Neuronal stem cell (in vitro differentiated cells): Measurements from ENCODE around the gene CT47B1. TPM values are rescaled to one million over a fixed set of nuclear protein-coding genes. Genes with fewer than 3 reads are reported as not detected.
"Not testable (repeated sequence)": the region's sequence is repeated elsewhere in the genome, so short reads cannot be mapped to it uniquely, and the experiment has no call there.

Experiments used
- DNase-seq: peaks from one replicate; pipeline ENCODE4 v3.0.0-alpha.2; 2013; ENCODE audit warnings: low spot score
- H2AFZ ChIP-seq: one replicate; pipeline ENCODE4 v1.6.1; 2013; ENCODE audit warnings: mild to moderate bottlenecking, low read length, inconsistent platforms
- H2AK5ac ChIP-seq: 2 replicates; pipeline ENCODE4 v1.6.1; 2013; ENCODE audit warnings: low read depth, mild to moderate bottlenecking, inconsistent platforms, low read length, moderate library complexity, mixed read lengths
- H2BK120ac ChIP-seq: 2 replicates; pipeline ENCODE4 v1.6.1; 2013; ENCODE audit warnings: low read depth, mild to moderate bottlenecking, inconsistent platforms, low read length, moderate library complexity, mixed read lengths
- H2BK12ac ChIP-seq: one replicate; pipeline ENCODE4 v1.6.1; 2013; ENCODE audit warnings: low read length, inconsistent platforms
- H2BK15ac ChIP-seq: 2 replicates; pipeline ENCODE4 v1.6.1; 2013; ENCODE audit warnings: mild to moderate bottlenecking, low read length, inconsistent platforms, mixed read lengths
- H2BK5ac ChIP-seq: one replicate; pipeline ENCODE4 v1.6.1; 2013; ENCODE audit warnings: inconsistent platforms, mild to moderate bottlenecking, low read length, moderate library complexity
- H3K14ac ChIP-seq: one replicate; pipeline ENCODE4 v1.6.1; 2013; ENCODE audit warnings: low read length, inconsistent platforms
- H3K18ac ChIP-seq: 2 replicates; pipeline ENCODE4 v1.6.1; 2013; ENCODE audit warnings: low read length, inconsistent platforms
- H3K23ac ChIP-seq: 2 replicates; pipeline ENCODE4 v1.6.1; 2013; ENCODE audit warnings: low read depth, mild to moderate bottlenecking, mixed read lengths, low read length, inconsistent platforms; ENCODE audit not compliant: poor library complexity
- H3K27ac ChIP-seq: replicated peaks from 3 replicates; pipeline ENCODE4 v1.5.1; 2013; ENCODE audit warnings: low read length, inconsistent platforms
- H3K27me3 ChIP-seq, 3 experiments: 2 replicates each; pipeline ENCODE4 v1.6.1; 2013; ENCODE audit warnings: low read length in 3 of 3, mild to moderate bottlenecking in 2 of 3, inconsistent platforms in 1 of 3, low read depth in 1 of 3, mixed read lengths in 1 of 3, moderate library complexity in 1 of 3; ENCODE audit not compliant: control insufficient read depth in 3 of 3, insufficient read depth in 3 of 3
- H3K36me3 ChIP-seq, 2 donors: replicated peaks in 1 of 2; 2 replicates each; pipeline ENCODE4 v1.6.1; 2013; ENCODE audit warnings: low read length in 2 of 2; ENCODE audit not compliant: control insufficient read depth in 2 of 2, insufficient read depth in 2 of 2
- H3K4ac ChIP-seq: 2 replicates; pipeline ENCODE4 v1.6.1; 2013; ENCODE audit warnings: inconsistent platforms, mild to moderate bottlenecking, low read length, moderate library complexity
- H3K4me1 ChIP-seq, 2 donors: 1 replicate in 1 of 2; 2 replicates in 1 of 2; pipeline ENCODE4 v1.6.1; 2013; ENCODE audit warnings: low read length in 2 of 2, low read depth in 1 of 2; ENCODE audit not compliant: control insufficient read depth in 2 of 2, insufficient read depth in 1 of 2
- H3K4me2 ChIP-seq: one replicate; pipeline ENCODE4 v1.6.1; 2013; ENCODE audit warnings: mild to moderate bottlenecking, low read length, inconsistent platforms; ENCODE audit not compliant: insufficient read depth, poor library complexity, severe bottlenecking
- H3K4me3 ChIP-seq, 2 donors: 2 replicates each; pipeline ENCODE4 v1.5.1; 2013; ENCODE audit warnings: low read length in 2 of 2, mild to moderate bottlenecking in 2 of 2, inconsistent platforms in 1 of 2, moderate library complexity in 1 of 2
- H3K79me1 ChIP-seq: one replicate; pipeline ENCODE4 v1.6.1; 2013; ENCODE audit warnings: low read depth, mild to moderate bottlenecking, inconsistent platforms, low read length, moderate library complexity
- H3K9ac ChIP-seq: one replicate; pipeline ENCODE4 v1.6.1; 2013; ENCODE audit warnings: mild to moderate bottlenecking, low read depth, low read length, inconsistent platforms; ENCODE audit not compliant: poor library complexity
- H3K9me3 ChIP-seq, 2 donors: replicated peaks in 1 of 2; 2 replicates each; pipeline versions ENCODE3 to v1.6.1; 2013; ENCODE audit warnings: low read length in 2 of 2, mild to moderate bottlenecking in 2 of 2, inconsistent platforms in 1 of 2, low read depth in 1 of 2, mixed read lengths in 1 of 2, moderate library complexity in 1 of 2; ENCODE audit not compliant: control insufficient read depth in 2 of 2, insufficient read depth in 1 of 2
- H4K8ac ChIP-seq: one replicate; pipeline ENCODE4 v1.6.1; 2013; ENCODE audit warnings: low read depth, mild to moderate bottlenecking, inconsistent platforms, low read length, moderate library complexity
- H4K91ac ChIP-seq: one replicate; pipeline ENCODE4 v1.6.1; 2013; ENCODE audit warnings: low read length, low read depth, mild to moderate bottlenecking, inconsistent platforms; ENCODE audit not compliant: poor library complexity
- WGBS, 2 donors: extraction: QIAGEN DNeasy Blood & Tissue Kit; methylation state at CpG; one replicate each; pipeline ENCODE4 v1.1.7; 2013; ENCODE audit warnings: missing lambda C conversion rate in 2 of 2, mixed read lengths in 1 of 2; ENCODE audit not compliant: insufficient read length in 2 of 2, insufficient replicate concordance in 1 of 2; ENCODE audit errors: extremely low coverage in 2 of 2; 5-methylcytosine and 5-hydroxymethylcytosine counted together
- polyA plus RNA-seq, 2 experiments: library from polyadenylated mRNA; stranded (reverse); fragments of 200-250 nt; gene quantifications; one replicate each; pipeline ENCODE4 v1.2.3, GENCODE V29; 2013

Gene CT47B1
- not detected for polyA plus RNA-seq (2013, experiment 1 of 2)
- polyA plus RNA-seq (2013, experiment 2 of 2) = not detected

DNA sequence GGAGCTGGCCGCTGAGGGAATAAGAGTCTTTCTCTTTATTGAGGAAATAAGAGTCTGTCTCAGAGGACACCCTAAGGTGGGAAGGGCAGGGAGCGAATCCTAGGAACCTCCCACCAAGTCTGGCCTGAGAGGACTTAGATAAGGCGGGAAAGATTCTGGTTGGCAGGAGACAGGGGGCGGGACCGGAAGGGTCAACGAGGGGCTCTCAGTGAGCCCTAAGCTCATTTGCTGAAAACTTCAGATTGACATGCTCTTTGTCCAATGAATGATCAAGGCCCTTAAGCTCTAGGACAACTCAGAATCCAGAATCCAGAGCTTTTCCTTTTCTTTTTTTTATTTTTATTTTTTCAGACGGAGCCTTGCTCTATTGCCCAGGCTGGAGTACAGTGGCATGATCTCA is at the start of gene CT47B1:
Gene CT47B1 (minus strand): TSS at position 101 of the 400 bp plus-strand sequence. CDS start 196 bp downstream, outside the sequence.
- H3K27me3 ChIP-seq, H3K4me2 ChIP-seq, H3K27ac ChIP-seq, H2BK12ac ChIP-seq, H3K4me1 ChIP-seq, H2AK5ac ChIP-seq, H3K36me3 ChIP-seq, H3K18ac ChIP-seq, H2AFZ ChIP-seq, H4K8ac ChIP-seq, H2BK15ac ChIP-seq, H2BK120ac ChIP-seq, H3K4ac ChIP-seq, DNase-seq, H4K91ac ChIP-seq, H3K4me3 ChIP-seq, H3K9ac ChIP-seq, H3K79me1 ChIP-seq, H3K23ac ChIP-seq, H3K9me3 ChIP-seq, H3K14ac ChIP-seq, H2BK5ac ChIP-seq: not testable (repeated sequence)
- WGBS, 2 donors = no CpG with 5 or more reads among the region's 7 CpGs

DNA sequence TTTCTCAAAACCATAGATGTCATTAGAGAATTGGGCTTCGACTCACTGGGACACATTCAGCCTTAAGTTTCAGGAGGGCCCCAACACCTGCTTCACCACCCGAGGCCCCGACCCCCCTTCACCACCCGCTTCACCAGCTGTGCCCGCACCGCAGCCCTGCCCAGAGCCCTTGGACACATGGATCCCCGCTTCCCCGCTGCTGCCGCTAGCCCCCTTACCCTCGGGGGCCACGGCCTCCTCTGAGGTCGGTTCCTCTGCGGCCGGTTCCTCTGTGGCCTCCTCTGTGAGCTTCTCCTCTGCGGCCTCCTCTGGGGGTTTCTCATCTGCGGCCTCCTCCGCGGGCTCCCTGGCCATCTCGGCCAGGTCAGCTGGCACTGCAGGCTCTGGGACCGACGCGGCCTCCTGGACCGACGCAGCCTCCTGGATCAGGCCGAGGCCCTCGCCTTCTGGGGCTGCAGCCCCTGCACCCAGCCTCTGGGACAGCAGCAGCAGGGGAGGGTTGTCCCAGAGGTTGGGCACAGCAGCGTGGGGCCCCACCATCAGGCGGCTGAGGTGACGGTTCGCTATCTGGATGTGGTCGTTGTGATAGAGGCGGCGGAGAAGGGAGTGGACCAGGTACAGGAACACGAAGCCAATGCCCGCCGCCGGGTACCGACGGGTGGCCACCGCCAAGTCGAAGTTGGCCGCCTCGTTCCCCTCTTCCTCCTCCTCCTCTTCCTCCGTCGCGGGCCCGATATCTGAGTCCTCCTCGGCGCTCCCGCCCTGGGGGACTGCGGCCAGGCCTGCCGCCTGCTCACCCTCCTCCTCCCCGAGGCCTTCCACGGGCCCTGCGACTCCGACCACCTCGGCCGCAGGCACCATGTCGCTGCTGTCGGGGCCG is 748 bp downstream of the CT47B1 start:
- H3K18ac ChIP-seq = no peak overlapping the region
- no peaks in the 10 kb centered on the region for H3K79me1 ChIP-seq
- H3K9ac ChIP-seq = no peak overlapping the region
- no peak for DNase-seq
- no peak overlapping the region for H2AFZ ChIP-seq
- no peak overlapping the region for H2BK120ac ChIP-seq
- no peaks in the 10 kb centered on the region for H3K9me3 ChIP-seq
- H3K4ac ChIP-seq = no peak overlapping the region
- no peaks in the 10 kb centered on the region for H3K36me3 ChIP-seq
- H2BK15ac ChIP-seq = no peak overlapping the region
- H3K4me1 ChIP-seq = no peaks in the 10 kb centered on the region
- no peak overlapping the region for H3K23ac ChIP-seq
- H4K8ac ChIP-seq = no peak overlapping the region
- H2BK12ac ChIP-seq = no peak overlapping the region
- no peak overlapping the region for H3K4me2 ChIP-seq
- H3K4me3 ChIP-seq = no peak overlapping the region
- no peak overlapping the region for H2AK5ac ChIP-seq
- no peak overlapping the region for H2BK5ac ChIP-seq
- no CpG with 5 or more reads among the region's 61 CpGs for WGBS, 2 donors
- H3K27ac ChIP-seq = no peak overlapping the region
- H3K27me3 ChIP-seq = no peaks in the 10 kb centered on the region
- H3K14ac ChIP-seq = no peak overlapping the region
- H4K91ac ChIP-seq = no peak overlapping the region

DNA sequence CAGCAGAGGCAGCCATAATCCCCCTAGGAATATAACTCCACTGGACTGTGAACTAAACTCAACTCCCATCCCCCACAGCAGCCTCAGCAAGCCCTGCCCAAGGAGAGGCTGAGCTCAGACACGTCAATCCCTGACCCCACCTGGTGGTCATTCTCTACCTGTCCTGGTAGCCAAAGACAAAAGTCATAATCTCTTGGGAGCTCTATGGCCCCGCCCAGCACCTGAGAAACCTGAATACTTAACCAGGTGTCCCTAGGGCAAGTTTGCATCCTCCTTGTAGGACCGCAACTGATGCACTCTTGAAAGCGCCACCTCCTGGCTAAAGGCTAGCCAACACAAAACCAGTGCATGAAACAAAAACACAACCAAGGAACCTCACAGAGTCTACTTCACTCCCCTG is 18.4 kb downstream of the CT47B1 start:
- Histone ChIP-seq H2BK5ac (no peak overlapping the region), H3K79me1 (no peaks in the 10 kb centered on the region), H2BK120ac (no peak overlapping the region), H3K27ac (no peak overlapping the region), H2BK15ac (no peak overlapping the region), H2BK12ac (no peak overlapping the region), H3K18ac (no peak overlapping the region), H3K36me3 (no peaks in the 10 kb centered on the region), H3K4me1 (no peaks in the 10 kb centered on the region), H3K4me2 (no peak overlapping the region), H3K14ac (no peak overlapping the region), H3K4me3 (no peak overlapping the region), H4K91ac (no peak overlapping the region), H3K23ac (no peak overlapping the region), H4K8ac (no peak overlapping the region), H3K9me3 (no peaks in the 10 kb centered on the region), H3K27me3 (no peaks in the 10 kb centered on the region), H2AK5ac (no peak overlapping the region), H2AFZ (no peak overlapping the region), H3K9ac (no peak overlapping the region), H3K4ac (no peak overlapping the region)
- WGBS, 2 donors = no CpG with 5 or more reads among the region's 4 CpGs
- DNase-seq = no peak

DNA sequence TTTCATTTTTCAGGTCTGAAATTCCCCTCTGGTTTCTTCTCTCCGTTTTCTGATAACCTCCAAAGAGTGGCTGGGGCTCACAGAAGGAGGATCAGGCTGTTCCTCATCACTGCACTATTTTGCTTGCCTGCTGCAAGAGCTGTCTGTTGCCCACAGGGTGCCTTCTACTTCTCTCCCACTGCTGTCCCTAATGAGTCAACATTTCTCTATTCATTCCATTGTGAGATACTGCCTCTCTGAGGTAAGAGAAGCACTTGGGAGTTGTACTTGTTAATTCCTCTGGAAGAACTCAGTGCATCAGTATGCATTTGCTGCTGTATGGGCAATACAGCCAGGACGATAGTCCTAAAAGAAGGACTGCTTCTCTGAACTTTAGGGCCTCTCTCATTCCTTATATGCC is 34.8 kb downstream of the CT47B1 start:
- H3K4ac ChIP-seq = no peak overlapping the region
- no peak overlapping the region for H4K91ac ChIP-seq
- H2BK5ac ChIP-seq = no peak overlapping the region
- H3K36me3 ChIP-seq = no peaks in the 10 kb centered on the region
- no peak overlapping the region for H3K18ac ChIP-seq
- H3K9me3 ChIP-seq = no peaks in the 10 kb centered on the region
- H2AFZ ChIP-seq = no peak overlapping the region
- H3K4me3 ChIP-seq = no peak overlapping the region
- no peak overlapping the region for H3K9ac ChIP-seq
- WGBS, 2 donors = no CpG with 5 or more reads among the region's 2 CpGs
- H2BK15ac ChIP-seq = no peak overlapping the region
- no peak overlapping the region for H3K14ac ChIP-seq
- DNase-seq = no peak
- H3K4me1 ChIP-seq = no peaks in the 10 kb centered on the region
- H3K4me2 ChIP-seq = no peak overlapping the region
- no peaks in the 10 kb centered on the region for H3K79me1 ChIP-seq
- H2AK5ac ChIP-seq = no peak overlapping the region
- H2BK12ac ChIP-seq = no peak overlapping the region
- H3K23ac ChIP-seq = no peak overlapping the region
- H4K8ac ChIP-seq = no peak overlapping the region
- no peak overlapping the region for H3K27ac ChIP-seq
- no peak overlapping the region for H2BK120ac ChIP-seq
- H3K27me3 ChIP-seq = no peaks in the 10 kb centered on the region
